Right lobe of liver (tissue), 4 donors: ENCODE data around the gene KLF15.

Experiments
- POLR2A ChIP-seq: fragments of 450-650 bp; IDR thresholded peaks from one replicate; pipeline ENCODE4 v1.6.1; 2017; ENCODE audit warnings: antibody characterized with exemption, mild to moderate bottlenecking
- TF ChIP-seq, protein P1 (sequence below), 4 donors: fragments of 200-600 bp in 3 of 4; fragments of 450-650 bp in 1 of 4; IDR thresholded peaks; one replicate each; pipeline versions ENCODE4 v1.5.1 to v1.8.0; 2016 to 2022; ENCODE audit warnings: antibody characterized with exemption in 4 of 4, mild to moderate bottlenecking in 2 of 4
- donor health status: DM: no; HTN: no; CAD: no.
- donor health status: DM: no; HTN: no; CAD: no.
- donor health status: DM: no; HTN: yes; CAD: no.

- TF ChIP-seq, protein P1, sequence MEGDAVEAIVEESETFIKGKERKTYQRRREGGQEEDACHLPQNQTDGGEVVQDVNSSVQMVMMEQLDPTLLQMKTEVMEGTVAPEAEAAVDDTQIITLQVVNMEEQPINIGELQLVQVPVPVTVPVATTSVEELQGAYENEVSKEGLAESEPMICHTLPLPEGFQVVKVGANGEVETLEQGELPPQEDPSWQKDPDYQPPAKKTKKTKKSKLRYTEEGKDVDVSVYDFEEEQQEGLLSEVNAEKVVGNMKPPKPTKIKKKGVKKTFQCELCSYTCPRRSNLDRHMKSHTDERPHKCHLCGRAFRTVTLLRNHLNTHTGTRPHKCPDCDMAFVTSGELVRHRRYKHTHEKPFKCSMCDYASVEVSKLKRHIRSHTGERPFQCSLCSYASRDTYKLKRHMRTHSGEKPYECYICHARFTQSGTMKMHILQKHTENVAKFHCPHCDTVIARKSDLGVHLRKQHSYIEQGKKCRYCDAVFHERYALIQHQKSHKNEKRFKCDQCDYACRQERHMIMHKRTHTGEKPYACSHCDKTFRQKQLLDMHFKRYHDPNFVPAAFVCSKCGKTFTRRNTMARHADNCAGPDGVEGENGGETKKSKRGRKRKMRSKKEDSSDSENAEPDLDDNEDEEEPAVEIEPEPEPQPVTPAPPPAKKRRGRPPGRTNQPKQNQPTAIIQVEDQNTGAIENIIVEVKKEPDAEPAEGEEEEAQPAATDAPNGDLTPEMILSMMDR (IDR thresholded peaks at IDR 0.05) = no peak
- TF ChIP-seq POLR2A = no peak
Observed at GRCh38 chr3:126306888-126307482, 50.2 kb downstream of the KLF15 start.
